ENCODE measurements around the gene PACS1. TPM values are rescaled to one million over a fixed set of nuclear protein-coding genes. Genes with fewer than 3 reads are reported as not detected.

Gene PACS1
- total RNA-seq, 1 donor from 2014 or later: 30.6 TPM

DNA sequence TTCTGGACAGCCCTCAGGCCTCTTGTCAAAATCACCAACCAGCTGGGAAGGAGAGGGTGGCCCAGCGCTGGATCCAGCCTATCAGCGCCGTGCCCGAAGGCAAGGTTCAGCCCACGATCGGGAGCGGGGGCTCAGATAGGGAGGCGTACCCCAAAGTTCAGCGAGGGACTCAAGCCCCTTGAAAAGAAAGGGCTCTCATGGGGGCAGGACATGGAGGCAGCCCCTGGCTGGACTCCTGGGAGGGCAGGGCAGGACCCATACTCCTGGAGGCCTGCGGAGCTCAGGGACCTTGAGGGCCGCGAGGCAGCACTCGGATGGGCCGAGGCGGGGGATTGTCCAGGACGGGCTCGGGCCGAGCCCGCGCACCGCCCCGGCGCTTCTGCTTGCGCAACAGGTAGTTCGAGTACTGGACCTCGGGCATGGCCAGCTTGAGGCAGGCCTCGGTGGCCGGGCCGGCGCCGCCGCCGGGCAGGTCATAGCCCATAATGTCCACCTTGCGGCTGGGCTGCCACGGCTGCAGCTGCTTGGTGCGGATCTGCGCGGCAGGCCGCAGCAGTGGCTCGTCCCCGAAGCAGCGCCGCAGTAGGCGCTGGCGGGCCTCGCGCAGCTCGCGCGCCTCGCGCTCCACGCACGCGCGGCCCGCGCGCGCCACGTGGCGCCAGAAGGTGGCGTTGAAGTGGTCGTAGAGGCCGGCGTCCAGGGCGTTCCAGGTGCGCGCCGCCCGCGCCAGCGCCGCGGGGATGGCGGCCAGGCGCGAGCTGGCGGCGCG is 27.7 kb upstream of the PACS1 start:
- TF ChIP-seq, protein P1, sequence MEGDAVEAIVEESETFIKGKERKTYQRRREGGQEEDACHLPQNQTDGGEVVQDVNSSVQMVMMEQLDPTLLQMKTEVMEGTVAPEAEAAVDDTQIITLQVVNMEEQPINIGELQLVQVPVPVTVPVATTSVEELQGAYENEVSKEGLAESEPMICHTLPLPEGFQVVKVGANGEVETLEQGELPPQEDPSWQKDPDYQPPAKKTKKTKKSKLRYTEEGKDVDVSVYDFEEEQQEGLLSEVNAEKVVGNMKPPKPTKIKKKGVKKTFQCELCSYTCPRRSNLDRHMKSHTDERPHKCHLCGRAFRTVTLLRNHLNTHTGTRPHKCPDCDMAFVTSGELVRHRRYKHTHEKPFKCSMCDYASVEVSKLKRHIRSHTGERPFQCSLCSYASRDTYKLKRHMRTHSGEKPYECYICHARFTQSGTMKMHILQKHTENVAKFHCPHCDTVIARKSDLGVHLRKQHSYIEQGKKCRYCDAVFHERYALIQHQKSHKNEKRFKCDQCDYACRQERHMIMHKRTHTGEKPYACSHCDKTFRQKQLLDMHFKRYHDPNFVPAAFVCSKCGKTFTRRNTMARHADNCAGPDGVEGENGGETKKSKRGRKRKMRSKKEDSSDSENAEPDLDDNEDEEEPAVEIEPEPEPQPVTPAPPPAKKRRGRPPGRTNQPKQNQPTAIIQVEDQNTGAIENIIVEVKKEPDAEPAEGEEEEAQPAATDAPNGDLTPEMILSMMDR (IDR thresholded peaks at IDR 0.05; ENCODE audit: partially characterized antibody, unreplicated experiment): no peak
- no peak overlapping the region for H3K4me3 Mint-ChIP-seq (ENCODE audit: unreplicated experiment)
- DNase-seq: no peak

DNA sequence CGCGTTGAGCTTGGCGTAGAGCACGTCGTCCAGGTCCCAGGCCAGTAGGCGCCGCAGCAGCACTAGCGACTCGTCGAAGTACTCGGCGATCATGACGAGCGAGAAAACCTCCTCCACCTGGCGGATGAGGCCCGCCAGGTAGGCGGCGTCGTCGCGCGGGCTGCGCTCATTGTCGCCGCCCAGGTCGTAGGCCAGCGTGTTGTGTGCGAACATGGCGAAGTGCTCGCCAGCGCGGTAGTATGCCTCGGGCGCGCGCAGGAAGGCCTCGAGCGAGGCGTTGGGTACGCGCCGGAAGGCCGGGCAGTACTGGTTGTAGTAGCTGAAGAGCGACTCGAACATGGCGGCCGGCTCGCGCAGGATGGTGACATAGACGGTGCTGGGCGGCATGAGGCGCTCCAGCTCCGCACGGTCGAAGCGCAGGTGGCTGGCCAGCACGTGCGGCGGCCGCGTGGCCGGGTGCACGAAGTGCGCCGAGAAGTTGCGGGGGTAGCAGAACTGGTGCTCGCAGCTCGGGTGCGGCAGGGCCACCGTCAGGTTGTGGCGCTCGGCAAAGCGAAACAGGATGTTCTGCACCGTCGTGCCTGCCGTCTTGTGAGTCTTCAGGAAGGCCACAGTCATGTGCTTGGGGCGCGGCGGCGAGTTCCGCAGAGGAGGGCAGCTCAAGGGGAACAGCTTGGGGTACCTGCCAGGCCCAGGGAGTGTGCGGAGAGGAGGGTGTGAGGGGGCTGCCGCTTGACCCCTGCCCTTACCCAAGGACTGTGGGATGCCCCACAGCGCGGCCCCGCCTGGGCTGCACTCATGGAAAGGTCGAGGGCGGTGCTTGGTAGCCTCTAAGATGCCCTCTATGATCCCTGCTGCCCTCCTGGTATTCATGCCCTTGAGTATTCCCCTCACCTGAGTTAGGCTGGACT is 26.8 kb upstream of the PACS1 start:
- peaks cover 2% of the 10 kb centered on the region for H3K9me3 Mint-ChIP-seq (ENCODE audit: unreplicated experiment)
- no peaks in the 10 kb centered on the region for H3K36me3 Mint-ChIP-seq (ENCODE audit: unreplicated experiment)
- no peak overlapping the region for H3K4me3 Mint-ChIP-seq (ENCODE audit: unreplicated experiment)
- no peak overlapping the region for H3K27ac Mint-ChIP-seq (ENCODE audit: unreplicated experiment)
- TF ChIP-seq, protein P1 (IDR thresholded peaks at IDR 0.05; ENCODE audit: partially characterized antibody, unreplicated experiment): no peak
- H3K4me1 Mint-ChIP-seq (ENCODE audit: low read depth, unreplicated experiment): peaks cover 4% of the 10 kb centered on the region
- H3K27me3 Mint-ChIP-seq (ENCODE audit: unreplicated experiment): peaks cover 3% of the 10 kb centered on the region
- DNase-seq: no peak

More for the DNA sequence above, 27.7 kb upstream of the PACS1 start:
- Mint-ChIP-seq H3K4me1 (ENCODE audit: low read depth, unreplicated experiment) (no peaks in the 10 kb centered on the region), H3K27me3 (ENCODE audit: unreplicated experiment) (peaks cover 3% of the 10 kb centered on the region), H3K36me3 (ENCODE audit: unreplicated experiment) (no peaks in the 10 kb centered on the region), H3K27ac (ENCODE audit: unreplicated experiment) (no peak overlapping the region), H3K9me3 (ENCODE audit: unreplicated experiment) (peaks cover 2% of the 10 kb centered on the region)

DNA sequence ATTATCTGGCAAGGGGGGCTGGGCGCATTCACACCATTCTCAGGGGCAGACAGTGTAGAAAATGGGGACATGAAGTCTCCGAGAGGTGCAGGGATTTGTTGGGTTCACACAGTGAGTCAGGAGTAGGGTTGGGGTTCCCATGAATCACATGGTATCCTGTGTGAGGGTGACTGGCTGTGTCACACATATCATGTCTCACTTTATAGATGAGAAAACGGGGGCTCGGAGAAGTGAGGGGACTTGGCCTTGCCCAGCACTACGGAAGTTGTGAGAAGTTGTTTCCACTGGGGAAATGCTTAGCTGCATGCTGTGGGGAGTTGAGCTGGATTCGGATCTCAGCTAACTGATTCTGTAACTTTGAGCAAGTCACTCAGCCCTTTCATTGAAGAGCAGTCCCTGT is 25.3 kb upstream of the PACS1 start:
- TF ChIP-seq, protein P1 (IDR thresholded peaks at IDR 0.05; ENCODE audit: partially characterized antibody, unreplicated experiment): no peak
- Mint-ChIP-seq H3K27me3 (ENCODE audit: unreplicated experiment) (peaks cover 5% of the 10 kb centered on the region), H3K27ac (ENCODE audit: unreplicated experiment) (no peak overlapping the region), H3K36me3 (ENCODE audit: unreplicated experiment) (no peaks in the 10 kb centered on the region), H3K9me3 (ENCODE audit: unreplicated experiment) (peaks cover 2% of the 10 kb centered on the region), H3K4me3 (ENCODE audit: unreplicated experiment) (no peak overlapping the region), H3K4me1 (ENCODE audit: low read depth, unreplicated experiment) (peaks cover 5% of the 10 kb centered on the region)
- no peak for DNase-seq

DNA sequence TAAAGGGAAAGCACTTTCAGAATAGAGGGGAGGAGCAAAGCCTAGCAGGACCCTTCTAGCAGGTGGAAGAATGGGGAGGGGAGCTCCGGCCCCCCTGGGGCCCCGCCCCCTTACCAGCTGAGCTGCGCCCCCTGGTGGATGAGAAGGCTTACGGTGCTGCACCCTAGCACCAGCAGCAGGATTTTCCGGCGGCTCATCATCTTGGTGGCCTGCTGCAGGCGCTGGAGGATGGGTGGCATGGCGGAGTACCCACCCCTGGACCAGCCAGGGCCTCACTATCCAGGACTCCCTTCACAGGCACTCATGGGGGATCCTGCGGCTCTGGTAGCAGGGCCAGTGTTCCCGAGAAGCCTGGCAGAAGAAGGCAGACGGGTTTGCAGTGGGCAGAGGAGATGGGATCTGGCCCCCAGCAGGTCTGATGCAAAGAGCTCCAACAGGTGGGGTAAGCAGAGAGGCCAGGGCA is 24.9 kb upstream of the PACS1 start:
- Mint-ChIP-seq H3K4me1 (ENCODE audit: low read depth, unreplicated experiment) (peaks cover 7% of the 10 kb centered on the region), H3K4me3 (ENCODE audit: unreplicated experiment) (no peak overlapping the region), H3K36me3 (ENCODE audit: unreplicated experiment) (no peaks in the 10 kb centered on the region), H3K27ac (ENCODE audit: unreplicated experiment) (no peak overlapping the region), H3K9me3 (ENCODE audit: unreplicated experiment) (peaks cover 2% of the 10 kb centered on the region), H3K27me3 (ENCODE audit: unreplicated experiment) (peaks cover 5% of the 10 kb centered on the region)
- TF ChIP-seq, protein P1 (IDR thresholded peaks at IDR 0.05; ENCODE audit: partially characterized antibody, unreplicated experiment): peak; percentile 96
- DNase-seq: peak; percentile 88

Measured in glutamatergic neuron (in vitro differentiated cells).